Measurements from ENCODE around the gene KDM6B.

The KDM6B gene

DNA sequence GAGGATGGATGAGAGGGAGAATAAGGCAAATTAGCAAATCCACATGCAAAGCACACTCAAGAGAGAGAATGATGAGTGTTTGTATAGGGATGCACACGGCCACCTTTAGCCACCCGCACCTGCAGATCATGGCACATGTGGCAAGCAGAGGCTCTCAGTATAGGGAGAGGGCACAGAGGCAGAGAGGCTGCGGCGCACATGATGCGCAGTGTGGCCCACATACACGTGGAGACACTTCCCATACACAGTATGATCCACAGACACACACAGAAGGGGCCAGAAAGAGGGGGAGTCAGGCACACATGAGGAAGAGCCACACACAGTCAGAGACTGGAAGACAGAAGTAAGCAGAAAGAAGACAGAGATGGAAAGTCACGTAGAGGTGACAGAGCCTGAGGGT, 48.1 kb downstream of the KDM6B start:
- no peak for DNase-seq

DNA sequence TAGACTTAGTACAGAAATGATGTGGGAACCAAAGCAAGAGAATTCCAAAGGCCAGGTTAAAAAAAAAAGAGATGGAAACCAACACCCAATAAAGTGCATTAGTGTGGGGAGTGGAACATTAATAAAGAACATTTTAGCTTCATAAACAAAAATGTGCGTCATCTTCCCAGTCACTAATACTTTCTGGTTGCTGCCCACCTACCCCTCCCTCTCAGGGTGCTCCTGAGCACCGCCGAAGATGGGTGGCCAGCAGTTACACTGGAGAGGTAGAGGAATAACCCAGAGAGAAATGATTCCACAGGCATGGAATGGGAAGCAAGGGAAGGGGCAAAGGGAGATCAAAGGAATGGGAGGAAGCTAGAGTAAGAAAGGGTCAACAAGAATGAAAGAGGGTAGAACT, 48.6 kb downstream of the KDM6B start:
- DNase-seq: no peak

Data from COR-L47 (cell line).